ENCODE measurements around the gene SPATA45. TPM values are rescaled to one million over a fixed set of nuclear protein-coding genes. Genes with fewer than 3 reads are reported as not detected.

The SPATA45 gene
- total RNA-seq, 1 experiment from 2014 or later, result not detected

- H3K4me3 Mint-ChIP-seq (ENCODE audit: unreplicated experiment), result no peak overlapping the region
- H3K9me3 Mint-ChIP-seq (ENCODE audit: unreplicated experiment), result no peaks in the 10 kb centered on the region
- H3K36me3 Mint-ChIP-seq (ENCODE audit: insufficient read depth, unreplicated experiment), result peaks cover 48% of the 10 kb centered on the region
- H3K27me3 Mint-ChIP-seq (ENCODE audit: insufficient read depth, unreplicated experiment), result no peaks in the 10 kb centered on the region
- ChIA-PET POLR2A (interaction anchor here (0.9 to 1.9 kb wide), 4 partner anchors 178 to 316 kb away, joined by 3 to 6 read pairs (median 3); no protein-coding TSS in a partner anchor), CTCF (interaction anchor here (0.6 to 6.1 kb wide), 15 partner anchors 8 to 330 kb away, joined by 3 to 147 read pairs (median 3); no protein-coding TSS in a partner anchor)
- intact Hi-C loops (cut with micrococcal nuclease), result no loop called here
- peaks cover 13% of the 10 kb centered on the region for H3K4me1 Mint-ChIP-seq (ENCODE audit: insufficient read depth, unreplicated experiment)
- DNase-seq (ENCODE audit: unreplicated experiment), result no peak
- peak overlapping the region; percentile 8 for H3K27ac Mint-ChIP-seq (ENCODE audit: low read depth, unreplicated experiment)
- TF ChIP-seq CTCF (IDR thresholded peaks at IDR 0.05; ENCODE audit: unreplicated experiment), result no peak
- BruUV-seq (replicated peaks), result no TSS peak
Measured at GRCh38 chr1:212785871-212786270, 61.6 kb downstream of the SPATA45 start.

DNA sequence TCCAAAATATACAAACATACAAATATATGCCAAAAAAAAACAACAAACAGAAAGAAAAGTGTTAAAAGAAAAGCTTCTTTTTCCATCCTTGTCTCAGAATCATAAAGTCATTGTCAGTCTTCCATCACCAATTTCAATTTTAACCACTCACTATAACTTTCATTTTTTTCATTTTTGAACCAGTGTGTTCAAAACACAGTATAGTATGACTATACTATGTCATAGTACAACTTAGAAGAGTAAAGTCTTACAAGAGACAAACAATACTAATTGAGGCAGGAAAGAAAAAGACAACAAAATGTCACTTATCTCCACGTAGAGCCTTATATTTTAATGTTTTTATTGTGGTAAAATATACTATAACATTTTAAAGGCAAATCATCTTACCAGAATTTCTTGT lies 63.5 kb downstream of the SPATA45 start:
- no TSS peak for BruUV-seq (replicated peaks)
- Mint-ChIP-seq H3K27me3 (ENCODE audit: insufficient read depth, unreplicated experiment) (no peaks in the 10 kb centered on the region), H3K4me3 (ENCODE audit: unreplicated experiment) (no peak overlapping the region), H3K36me3 (ENCODE audit: insufficient read depth, unreplicated experiment) (peaks cover 42% of the 10 kb centered on the region), H3K4me1 (ENCODE audit: insufficient read depth, unreplicated experiment) (peaks cover 13% of the 10 kb centered on the region), H3K27ac (ENCODE audit: low read depth, unreplicated experiment) (peak overlapping the region; percentile 6), H3K9me3 (ENCODE audit: unreplicated experiment) (no peaks in the 10 kb centered on the region)
- no peak for DNase-seq (ENCODE audit: unreplicated experiment)
- intact Hi-C loops (cut with micrococcal nuclease), result loop anchor here (2.0 to 5.0 kb wide), 3 partner anchors 211 to 1103 kb away; no protein-coding TSS in a partner anchor
- CTCF ChIA-PET, result interaction anchor here (0.6 to 6.1 kb wide), 11 partner anchors 9 to 416 kb away, joined by 3 to 147 read pairs (median 4); no protein-coding TSS in a partner anchor
- no peak for TF ChIP-seq CTCF (IDR thresholded peaks at IDR 0.05; ENCODE audit: unreplicated experiment)
- POLR2A ChIA-PET, result no interaction called here

DNA sequence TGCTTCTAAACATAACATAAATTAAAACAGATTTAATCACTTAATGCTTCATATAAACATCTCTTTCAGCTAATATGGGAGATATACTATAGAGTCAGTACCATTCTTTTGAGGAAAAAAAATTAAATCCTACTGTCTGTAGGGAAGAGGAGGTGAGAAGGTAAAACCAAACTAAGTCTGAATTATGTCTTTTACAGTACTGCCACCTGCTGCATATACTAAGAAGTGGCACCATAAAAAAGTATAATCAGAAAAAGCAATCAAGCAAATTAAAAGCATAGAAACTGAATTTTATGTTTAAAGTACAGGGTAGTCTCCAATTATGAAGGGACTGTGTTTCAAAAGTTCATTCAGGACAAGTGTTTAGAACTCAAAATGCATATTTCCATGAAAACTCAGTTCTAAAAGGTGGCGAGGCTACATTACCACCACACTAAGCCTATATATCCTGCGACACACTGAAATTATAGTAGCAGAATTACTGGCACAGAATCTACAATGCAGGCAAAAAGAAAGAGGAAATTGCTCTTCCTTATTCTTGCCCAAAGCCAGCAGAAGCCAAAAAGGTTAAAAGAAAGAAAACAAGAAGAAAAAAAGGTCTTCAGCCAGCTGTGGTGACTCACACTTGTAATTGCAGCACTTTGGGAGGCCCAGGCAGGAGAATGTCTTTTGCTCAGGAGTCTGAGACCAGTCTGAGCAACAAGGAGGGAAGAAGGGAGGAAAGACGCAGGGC lies 64.9 kb downstream of the SPATA45 start:
- no TSS peak for BruUV-seq (replicated peaks)
- Mint-ChIP-seq H3K27ac (ENCODE audit: low read depth, unreplicated experiment) (peak overlapping the region; percentile 57), H3K4me1 (ENCODE audit: insufficient read depth, unreplicated experiment) (peaks cover 7% of the 10 kb centered on the region), H3K4me3 (ENCODE audit: unreplicated experiment) (no peak overlapping the region), H3K9me3 (ENCODE audit: unreplicated experiment) (no peaks in the 10 kb centered on the region), H3K36me3 (ENCODE audit: insufficient read depth, unreplicated experiment) (peaks cover 39% of the 10 kb centered on the region), H3K27me3 (ENCODE audit: insufficient read depth, unreplicated experiment) (no peaks in the 10 kb centered on the region)
- ChIA-PET CTCF (interaction anchor here (0.6 to 6.1 kb wide), 41 partner anchors 8 to 1170 kb away, joined by 3 to 147 read pairs (median 5); partner anchors contain the start of genes ATF3, NSL1 and TATDN3), POLR2A (interaction anchor here (0.6 to 3.0 kb wide), 10 partner anchors 8 to 327 kb away, joined by 3 to 22 read pairs (median 4); partner anchors contain the start of genes ATF3, FLVCR1, NSL1 and TATDN3)
- TF ChIP-seq CTCF (IDR thresholded peaks at IDR 0.05; ENCODE audit: unreplicated experiment), result peak; percentile 84
- peak; percentile 58 for DNase-seq (ENCODE audit: unreplicated experiment)
- intact Hi-C loops (cut with micrococcal nuclease), result loop anchor here (1.0 to 5.0 kb wide), 8 partner anchors 83 to 1102 kb away; partner anchors contain the start of gene BATF3

DNA sequence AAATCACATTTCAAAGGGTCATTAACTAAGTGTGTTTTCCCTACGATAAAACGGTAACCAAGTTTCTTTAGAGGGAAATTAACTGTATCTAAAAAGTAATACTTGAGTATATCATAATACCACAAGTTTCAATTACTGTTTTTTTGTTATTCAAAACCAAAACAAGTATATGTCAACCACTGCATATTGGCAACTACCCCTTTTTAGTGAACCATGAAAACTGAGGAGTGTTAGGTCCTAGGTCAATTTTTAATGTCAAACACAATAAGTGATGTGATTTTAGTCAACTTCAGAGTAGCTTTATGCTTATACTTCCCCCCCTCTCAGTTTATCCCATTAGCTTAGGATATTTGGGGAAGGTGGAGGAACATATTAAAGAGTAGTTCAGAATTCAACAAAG lies 66.2 kb downstream of the SPATA45 start:
- Mint-ChIP-seq H3K27me3 (ENCODE audit: insufficient read depth, unreplicated experiment) (no peaks in the 10 kb centered on the region), H3K27ac (ENCODE audit: low read depth, unreplicated experiment) (no peak overlapping the region), H3K9me3 (ENCODE audit: unreplicated experiment) (no peaks in the 10 kb centered on the region), H3K4me3 (ENCODE audit: unreplicated experiment) (no peak overlapping the region), H3K4me1 (ENCODE audit: insufficient read depth, unreplicated experiment) (peaks cover 7% of the 10 kb centered on the region), H3K36me3 (ENCODE audit: insufficient read depth, unreplicated experiment) (peaks cover 32% of the 10 kb centered on the region)
- BruUV-seq (replicated peaks), result no TSS peak
- TF ChIP-seq CTCF (IDR thresholded peaks at IDR 0.05; ENCODE audit: unreplicated experiment), result no peak
- DNase-seq (ENCODE audit: unreplicated experiment), result no peak
- CTCF ChIA-PET, result interaction anchor here (0.7 to 6.1 kb wide), 39 partner anchors 9 to 872 kb away, joined by 3 to 147 read pairs (median 5); partner anchors contain the start of gene ATF3
- intact Hi-C loops (cut with micrococcal nuclease), result loop anchor here (5.0 kb wide), 1 partner anchor 709 kb away; no protein-coding TSS in a partner anchor
- POLR2A ChIA-PET, result interaction anchor here (0.6 to 3.0 kb wide), 10 partner anchors 10 to 495 kb away, joined by 3 to 22 read pairs (median 4); partner anchors contain the start of genes ATF3, NSL1 and TATDN3
